ENCODE data around the gene MOV10. TPM values are rescaled to one million over a fixed set of nuclear protein-coding genes. Genes with fewer than 3 reads are reported as not detected.

Gene MOV10
- total and polyA plus RNA-seq, 2 donors (not counting 3 experiments of a cell fraction or from before 2014, with no cell fraction given), result 97.1 to 113 TPM

DNA sequence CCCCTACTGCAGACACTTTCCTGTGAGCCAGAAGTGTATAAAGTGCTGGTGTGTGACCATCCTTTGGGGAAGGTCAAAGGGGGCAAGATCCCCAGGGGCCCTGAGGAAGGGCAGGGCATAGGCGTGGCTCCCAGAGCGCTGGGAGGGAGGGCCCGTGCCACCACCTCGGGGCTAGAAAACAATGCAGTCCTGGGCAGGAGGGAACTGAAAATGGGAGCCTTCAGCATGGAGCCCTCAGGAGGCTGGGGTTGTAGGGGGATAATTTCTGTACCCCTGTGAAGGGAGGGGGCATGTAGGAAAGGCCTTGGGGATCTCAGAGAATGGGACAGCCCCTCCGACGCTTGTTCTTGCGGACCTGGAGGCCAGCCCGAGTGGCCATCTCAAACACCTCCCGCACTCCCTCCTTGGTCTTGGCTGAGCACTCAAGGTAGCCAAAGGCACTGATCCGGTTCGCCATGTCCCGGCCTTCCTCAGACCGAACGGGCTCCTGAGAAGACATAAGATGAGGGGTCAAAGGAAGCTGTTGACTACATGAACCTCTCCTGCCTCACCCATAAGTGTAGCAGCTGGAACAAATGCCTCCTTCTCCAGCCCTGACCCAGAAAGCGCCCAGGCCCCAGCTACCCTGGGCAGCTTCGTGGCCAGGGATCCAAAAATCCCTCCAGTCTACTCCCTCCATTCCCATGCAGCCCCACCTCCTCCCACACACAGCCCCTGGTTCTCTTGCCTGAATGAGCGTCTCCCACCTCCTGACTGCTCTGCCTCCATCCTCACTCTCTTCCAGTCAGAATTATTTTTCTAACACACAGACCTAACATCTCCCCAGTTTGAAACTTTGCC, 27.0 kb downstream of the MOV10 start:
- dilution Hi-C loops (cut with MboI; ENCODE audit: extremely low pct_ligation_motif_present, low sequenced_read_pairs) (no loop called here), intact Hi-C loops (cut with micrococcal nuclease) (no loop called here)
- H3K4me2 ChIP-seq (ENCODE audit: insufficient read depth, low read length), result peak overlapping the region; percentile 45
- peak overlapping the region; percentile 88 for H3K27ac ChIP-seq (ENCODE audit: insufficient read depth, low read depth, low read length)
- no peaks in the 10 kb centered on the region for H3K9me3 ChIP-seq (replicated peaks; ENCODE audit: control insufficient read depth, insufficient read depth, low read length)
- H3K9ac ChIP-seq (replicated peaks; ENCODE audit: extremely low read depth, insufficient read depth, low read length), result peak overlapping the region; percentile 61
- no peaks in the 10 kb centered on the region for H4K20me1 ChIP-seq (replicated peaks; ENCODE audit: control insufficient read depth, extremely low read depth, insufficient read depth, low read length)
- H2AFZ ChIP-seq (ENCODE audit: low read depth, low read length), result no peak overlapping the region
- H3K4me3 ChIP-seq (replicated peaks in 1 of 3; ENCODE audit: insufficient read depth in 1 of 3, low read depth in 1 of 3, low read length in 3 of 3), result no peak overlapping the region
- H3K79me2 ChIP-seq (ENCODE audit: control insufficient read depth, insufficient read depth, low read length), result peaks cover 43% of the 10 kb centered on the region
- FAIRE-seq, result peak; percentile 35
- no peak for DNase-seq (ENCODE audit: low read depth, low spot score)
- peaks cover 72% of the 10 kb centered on the region for H3K4me1 ChIP-seq (ENCODE audit: control insufficient read depth, extremely low read depth, insufficient read depth, low read length)
- H3K9me1 ChIP-seq (replicated peaks; ENCODE audit: control insufficient read depth, extremely low read depth, insufficient read depth, low read length), result no peaks in the 10 kb centered on the region
- H3K36me3 ChIP-seq (ENCODE audit: control insufficient read depth in 2 of 2, extremely low read depth in 1 of 2, insufficient read depth in 2 of 2, low read length in 2 of 2), result peaks cover 13 to 29% of the 10 kb centered on the region in 2 experiments
- BruUV-seq (replicated peaks), result no TSS peak
- no peaks in the 10 kb centered on the region for H3K27me3 ChIP-seq (ENCODE audit: control insufficient read depth in 2 of 2, insufficient read depth in 2 of 2, low read length in 2 of 2)
- ChIA-PET CTCF (interaction anchor here (1.0 to 6.7 kb wide), 3 partner anchors 14 to 28 kb away, joined by 4 to 57 read pairs (median 6); partner anchors contain the start of genes MOV10 and PPM1J), POLR2A (interaction anchor here (1.0 to 1.2 kb wide), 2 partner anchors 27 to 28 kb away, joined by 5 to 6 read pairs; partner anchors contain the start of gene MOV10)
- TF ChIP-seq FOS (IDR thresholded peaks at IDR 0.05; ENCODE audit: borderline replicate concordance, insufficient read depth, low read length) (no peak), MYC (IDR thresholded peaks at IDR 0.05; ENCODE audit: low read depth, low read length) (no peak), JUN (IDR thresholded peaks at IDR 0.05; ENCODE audit: borderline replicate concordance, insufficient read depth, insufficient read length, low read depth) (no peak), EZH2 (IDR thresholded peaks at IDR 0.05; ENCODE audit: borderline replicate concordance, low read depth, low read length, severe bottlenecking) (no peak), GATA2 (IDR thresholded peaks at IDR 0.05; ENCODE audit: insufficient read depth, insufficient read length, low read depth, low read length) (no peak), POLR2A (IDR thresholded peaks at IDR 0.05; ENCODE audit: low read depth, low read length) (peak; percentile 23), POLR2AphosphoS5 (IDR thresholded peaks at IDR 0.05; ENCODE audit: insufficient read depth, low read depth, low read length) (peak; percentile 24)
- TF ChIP-seq, protein P1, sequence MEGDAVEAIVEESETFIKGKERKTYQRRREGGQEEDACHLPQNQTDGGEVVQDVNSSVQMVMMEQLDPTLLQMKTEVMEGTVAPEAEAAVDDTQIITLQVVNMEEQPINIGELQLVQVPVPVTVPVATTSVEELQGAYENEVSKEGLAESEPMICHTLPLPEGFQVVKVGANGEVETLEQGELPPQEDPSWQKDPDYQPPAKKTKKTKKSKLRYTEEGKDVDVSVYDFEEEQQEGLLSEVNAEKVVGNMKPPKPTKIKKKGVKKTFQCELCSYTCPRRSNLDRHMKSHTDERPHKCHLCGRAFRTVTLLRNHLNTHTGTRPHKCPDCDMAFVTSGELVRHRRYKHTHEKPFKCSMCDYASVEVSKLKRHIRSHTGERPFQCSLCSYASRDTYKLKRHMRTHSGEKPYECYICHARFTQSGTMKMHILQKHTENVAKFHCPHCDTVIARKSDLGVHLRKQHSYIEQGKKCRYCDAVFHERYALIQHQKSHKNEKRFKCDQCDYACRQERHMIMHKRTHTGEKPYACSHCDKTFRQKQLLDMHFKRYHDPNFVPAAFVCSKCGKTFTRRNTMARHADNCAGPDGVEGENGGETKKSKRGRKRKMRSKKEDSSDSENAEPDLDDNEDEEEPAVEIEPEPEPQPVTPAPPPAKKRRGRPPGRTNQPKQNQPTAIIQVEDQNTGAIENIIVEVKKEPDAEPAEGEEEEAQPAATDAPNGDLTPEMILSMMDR (IDR thresholded peaks at IDR 0.05; ENCODE audit: extremely low read depth in 1 of 2, insufficient read depth in 1 of 2, low read depth in 1 of 2, low read length in 2 of 2), result no peak
- TF ChIP-seq, protein P2, sequence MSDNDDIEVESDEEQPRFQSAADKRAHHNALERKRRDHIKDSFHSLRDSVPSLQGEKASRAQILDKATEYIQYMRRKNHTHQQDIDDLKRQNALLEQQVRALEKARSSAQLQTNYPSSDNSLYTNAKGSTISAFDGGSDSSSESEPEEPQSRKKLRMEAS (IDR thresholded peaks at IDR 0.05; ENCODE audit: insufficient read depth, insufficient read length), result no peak
